ENCODE measurements around the gene KMT5B.

Gene KMT5B

GRCh38 chr11:68118706-68119448 is 94.2 kb downstream of the KMT5B start:
- no peak for DNase-seq (ENCODE audit: low spot score)

GRCh38 chr11:68117853-68118470 is 95.1 kb downstream of the KMT5B start:
- DNase-seq (ENCODE audit: low spot score) = no peak

- DNase-seq (ENCODE audit: low spot score) = no peak
Observed at GRCh38 chr11:68116974-68117373, 96.1 kb downstream of the KMT5B start.

GRCh38 chr11:68116126-68116525 is 97.0 kb downstream of the KMT5B start:
- DNase-seq (ENCODE audit: low spot score) = no peak

GRCh38 chr11:68115285-68115684 is 97.8 kb downstream of the KMT5B start:
- DNase-seq (ENCODE audit: low spot score) = no peak

GRCh38 chr11:68113986-68114385 is 99.1 kb downstream of the KMT5B start:
- no peak for DNase-seq (ENCODE audit: low spot score)

- DNase-seq (ENCODE audit: low spot score) = no peak
Observed at GRCh38 chr11:68107689-68108088, 105.4 kb downstream of the KMT5B start.

GRCh38 chr11:68106165-68106940 is 106.7 kb downstream of the KMT5B start:
- DNase-seq (ENCODE audit: low spot score) = no peak

Data from globus pallidus (tissue), 1 donor.